GM12892 (cell line): Measurements from ENCODE around the gene SCYGR8.

Experiments used
- POLR2A ChIP-seq: IDR thresholded peaks from 2 replicates; pipeline ENCODE4 v1.6.1; 2011; ENCODE audit warnings: low read depth, low read length, control low read depth
- POLR2AphosphoS5 ChIP-seq: IDR thresholded peaks from 2 replicates; pipeline ENCODE4 v1.6.1; 2011; ENCODE audit warnings: low read depth, low read length, control low read depth
- TAF1 ChIP-seq: IDR thresholded peaks from 2 replicates; pipeline ENCODE4 v1.6.1; 2011; ENCODE audit warnings: low read depth, mild to moderate bottlenecking, control low read depth, low read length, borderline replicate concordance

DNA sequence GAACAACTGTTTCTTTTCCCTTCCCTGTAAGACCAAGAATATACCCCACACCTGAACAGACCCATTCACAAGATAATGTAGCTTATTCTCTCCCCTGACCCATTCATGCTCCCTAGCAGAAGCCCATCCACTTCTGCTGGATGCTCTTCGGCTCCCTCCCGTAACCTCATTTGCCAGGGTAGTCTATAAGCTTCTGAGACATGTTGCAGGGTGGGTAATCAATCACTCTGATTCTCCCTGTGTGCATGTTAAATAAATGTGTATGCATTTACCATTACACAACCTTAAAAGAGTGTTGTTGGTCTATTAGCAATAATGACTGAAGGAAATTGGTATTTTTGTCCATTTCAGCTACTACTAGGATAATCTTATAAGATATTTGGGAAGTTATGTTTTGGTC, 29.2 kb upstream of the SCYGR8 start:
- TF ChIP-seq POLR2AphosphoS5 (no peak), POLR2A (no peak), TAF1 (no peak)
